ENCODE data around the gene PSMA2. TPM values are rescaled to one million over a fixed set of nuclear protein-coding genes. Genes with fewer than 3 reads are reported as not detected.
"Not testable (repeated sequence)": the region's sequence is repeated elsewhere in the genome, so short reads cannot be mapped to it uniquely, and the experiment has no call there.

PSMA2 gene
- total RNA-seq, 2 experiments from 2014 or later: 131 to 154 TPM

GRCh38 chr7:42893346-42894240 lies 38.4 kb downstream of the PSMA2 start:
- Mint-ChIP-seq H3K9me3 (ENCODE audit: insufficient read depth) (peaks cover 10% of the 10 kb centered on the region), H3K27ac (no peak overlapping the region), H3K4me1 (ENCODE audit: low read depth) (peaks cover 7% of the 10 kb centered on the region), H3K27me3 (ENCODE audit: low read depth) (peaks cover 8% of the 10 kb centered on the region), H3K4me3 (no peak overlapping the region), H3K36me3 (ENCODE audit: low read depth) (peaks cover 4% of the 10 kb centered on the region)
- POLR2A ChIA-PET: no interaction called here
- CTCF ChIA-PET: no interaction called here
- ATAC-seq: no peak
- no peak for DNase-seq

- Mint-ChIP-seq H3K27me3 (ENCODE audit: low read depth) (peaks cover 5% of the 10 kb centered on the region), H3K36me3 (ENCODE audit: low read depth) (no peaks in the 10 kb centered on the region), H3K9me3 (ENCODE audit: insufficient read depth) (no peaks in the 10 kb centered on the region), H3K27ac (no peak overlapping the region), H3K4me1 (ENCODE audit: low read depth) (peaks cover 23% of the 10 kb centered on the region), H3K4me3 (peak overlapping the region; percentile 78)
- DNase-seq: no peak
- ChIA-PET CTCF (interaction anchor here (0.7 to 2.8 kb wide), 6 partner anchors 10 to 944 kb away, joined by 3 to 23 read pairs (median 4); partner anchors contain the start of genes MRPL32 and PSMA2), POLR2A (interaction anchor here (0.6 kb wide), 1 partner anchor 24 kb away, joined by 3 read pairs; no protein-coding TSS in a partner anchor)
- no peak for ATAC-seq
Measured at GRCh38 chr7:42886893-42887505, 45.0 kb downstream of the PSMA2 start.

- H3K27me3 Mint-ChIP-seq (ENCODE audit: low read depth): peaks cover 5% of the 10 kb centered on the region
- ATAC-seq: no peak
- POLR2A ChIA-PET: no interaction called here
- CTCF ChIA-PET: interaction anchor here (1.0 kb wide), 1 partner anchor 943 kb away, joined by 3 read pairs; no protein-coding TSS in a partner anchor
- no peaks in the 10 kb centered on the region for H3K36me3 Mint-ChIP-seq (ENCODE audit: low read depth)
- H3K9me3 Mint-ChIP-seq (ENCODE audit: insufficient read depth): no peaks in the 10 kb centered on the region
- no peak for DNase-seq
- H3K4me1 Mint-ChIP-seq (ENCODE audit: low read depth): peaks cover 23% of the 10 kb centered on the region
- no peak overlapping the region for H3K27ac Mint-ChIP-seq
- no peak overlapping the region for H3K4me3 Mint-ChIP-seq
Measured at GRCh38 chr7:42886129-42886528, 45.8 kb downstream of the PSMA2 start.

- ATAC-seq; CTCF ChIA-PET; H3K9me3 Mint-ChIP-seq (ENCODE audit: insufficient read depth); H3K27ac Mint-ChIP-seq; H3K27me3 Mint-ChIP-seq (ENCODE audit: low read depth); H3K36me3 Mint-ChIP-seq (ENCODE audit: low read depth); DNase-seq; H3K4me3 Mint-ChIP-seq; POLR2A ChIA-PET: not testable (repeated sequence)
- peaks cover 23% of the 10 kb centered on the region for H3K4me1 Mint-ChIP-seq (ENCODE audit: low read depth)
Measured at GRCh38 chr7:42885183-42885582, 46.8 kb downstream of the PSMA2 start.

- ATAC-seq: no peak
- ChIA-PET CTCF (no interaction called here), POLR2A (no interaction called here)
Measured at GRCh38 chr7:42883950-42884349, 48.0 kb downstream of the PSMA2 start.

GRCh38 chr7:42880392-42880791 lies 51.6 kb downstream of the PSMA2 start:
- POLR2A ChIA-PET: no interaction called here
- Mint-ChIP-seq H3K4me3 (no peak overlapping the region), H3K4me1 (ENCODE audit: low read depth) (no peaks in the 10 kb centered on the region), H3K27ac (no peak overlapping the region), H3K27me3 (ENCODE audit: low read depth) (no peaks in the 10 kb centered on the region), H3K36me3 (ENCODE audit: low read depth) (no peaks in the 10 kb centered on the region), H3K9me3 (ENCODE audit: insufficient read depth) (no peaks in the 10 kb centered on the region)
- no peak for DNase-seq
- ATAC-seq: no peak
- CTCF ChIA-PET: interaction anchor here (1.3 kb wide), 1 partner anchor 61 kb away, joined by 3 read pairs; no protein-coding TSS in a partner anchor

More at GRCh38 chr7:42883950-42884349, 48.0 kb downstream of the PSMA2 start:
- Mint-ChIP-seq H3K27ac (no peak overlapping the region), H3K36me3 (ENCODE audit: low read depth) (no peaks in the 10 kb centered on the region), H3K9me3 (ENCODE audit: insufficient read depth) (no peaks in the 10 kb centered on the region), H3K27me3 (ENCODE audit: low read depth) (peaks cover 5% of the 10 kb centered on the region), H3K4me1 (ENCODE audit: low read depth) (peaks cover 20% of the 10 kb centered on the region), H3K4me3 (no peak overlapping the region)
- no peak for DNase-seq

- H3K27ac Mint-ChIP-seq: no peak overlapping the region
- H3K27me3 Mint-ChIP-seq (ENCODE audit: low read depth): no peaks in the 10 kb centered on the region
- no peaks in the 10 kb centered on the region for H3K36me3 Mint-ChIP-seq (ENCODE audit: low read depth)
- H3K9me3 Mint-ChIP-seq (ENCODE audit: insufficient read depth): no peaks in the 10 kb centered on the region
- CTCF ChIA-PET: interaction anchor here (1.5 to 3.1 kb wide), 2 partner anchors 9 to 935 kb away, joined by 7 to 23 read pairs; no protein-coding TSS in a partner anchor
- POLR2A ChIA-PET: no interaction called here
- H3K4me3 Mint-ChIP-seq: no peak overlapping the region
- no peaks in the 10 kb centered on the region for H3K4me1 Mint-ChIP-seq (ENCODE audit: low read depth)
- DNase-seq (no peak), ATAC-seq (no peak)
Measured at GRCh38 chr7:42878303-42878702, 53.7 kb downstream of the PSMA2 start.

- DNase-seq (no peak), ATAC-seq (no peak)
- H3K36me3 Mint-ChIP-seq (ENCODE audit: low read depth): no peaks in the 10 kb centered on the region
- no peaks in the 10 kb centered on the region for H3K4me1 Mint-ChIP-seq (ENCODE audit: low read depth)
- H3K4me3 Mint-ChIP-seq: no peak overlapping the region
- ChIA-PET POLR2A (no interaction called here), CTCF (interaction anchor here (1.5 to 3.1 kb wide), 4 partner anchors 10 to 937 kb away, joined by 3 to 23 read pairs (median 10); no protein-coding TSS in a partner anchor)
- H3K9me3 Mint-ChIP-seq (ENCODE audit: insufficient read depth): no peaks in the 10 kb centered on the region
- no peak overlapping the region for H3K27ac Mint-ChIP-seq
- H3K27me3 Mint-ChIP-seq (ENCODE audit: low read depth): no peaks in the 10 kb centered on the region
Measured at GRCh38 chr7:42877862-42878261, 54.1 kb downstream of the PSMA2 start.

GRCh38 chr7:42876182-42877068 lies 55.5 kb downstream of the PSMA2 start:
- ATAC-seq: peak; percentile 65
- ChIA-PET POLR2A (no interaction called here), CTCF (interaction anchor here (0.7 to 3.1 kb wide), 14 partner anchors 10 to 936 kb away, joined by 3 to 23 read pairs (median 3); no protein-coding TSS in a partner anchor)
- no peaks in the 10 kb centered on the region for H3K9me3 Mint-ChIP-seq (ENCODE audit: insufficient read depth)
- no peak overlapping the region for H3K27ac Mint-ChIP-seq
- no peaks in the 10 kb centered on the region for H3K36me3 Mint-ChIP-seq (ENCODE audit: low read depth)
- H3K27me3 Mint-ChIP-seq (ENCODE audit: low read depth): no peaks in the 10 kb centered on the region
- H3K4me3 Mint-ChIP-seq: no peak overlapping the region
- H3K4me1 Mint-ChIP-seq (ENCODE audit: low read depth): no peaks in the 10 kb centered on the region
- peak; percentile 61 for DNase-seq

- H3K9me3 Mint-ChIP-seq (ENCODE audit: insufficient read depth): no peaks in the 10 kb centered on the region
- H3K4me3 Mint-ChIP-seq: no peak overlapping the region
- H3K27me3 Mint-ChIP-seq (ENCODE audit: low read depth): no peaks in the 10 kb centered on the region
- ChIA-PET CTCF (no interaction called here), POLR2A (no interaction called here)
- DNase-seq: peak; percentile 30
- no peaks in the 10 kb centered on the region for H3K36me3 Mint-ChIP-seq (ENCODE audit: low read depth)
- no peak overlapping the region for H3K27ac Mint-ChIP-seq
- peaks cover 10% of the 10 kb centered on the region for H3K4me1 Mint-ChIP-seq (ENCODE audit: low read depth)
- ATAC-seq: peak; percentile 58
Measured at GRCh38 chr7:42869131-42870020, 62.6 kb downstream of the PSMA2 start.

- H3K36me3 Mint-ChIP-seq (ENCODE audit: low read depth): peaks cover 2% of the 10 kb centered on the region
- CTCF ChIA-PET: no interaction called here
- ATAC-seq: no peak
- DNase-seq: no peak
- no peak overlapping the region for H3K27ac Mint-ChIP-seq
- H3K4me1 Mint-ChIP-seq (ENCODE audit: low read depth): peaks cover 10% of the 10 kb centered on the region
- no peak overlapping the region for H3K4me3 Mint-ChIP-seq
- POLR2A ChIA-PET: no interaction called here
- no peaks in the 10 kb centered on the region for H3K9me3 Mint-ChIP-seq (ENCODE audit: insufficient read depth)
- no peaks in the 10 kb centered on the region for H3K27me3 Mint-ChIP-seq (ENCODE audit: low read depth)
Measured at GRCh38 chr7:42868480-42868879, 63.5 kb downstream of the PSMA2 start.
